ENCODE measurements around the gene ALG1L2. TPM values are rescaled to one million over a fixed set of nuclear protein-coding genes. Genes with fewer than 3 reads are reported as not detected.
A peak's percentile ranks its signal among the peaks of the same experiment; 100 is the strongest.
"Not testable (repeated sequence)": the region's sequence is repeated elsewhere in the genome, so short reads cannot be mapped to it uniquely, and the experiment has no call there.

ALG1L2 gene
- polyA plus RNA-seq, 3 donors: not detected

- H3K9ac ChIP-seq (ENCODE audit: insufficient read depth, low read length, poor library complexity, severe bottlenecking); H3K79me2 ChIP-seq (ENCODE audit: insufficient read depth, low read length); H3K4me2 ChIP-seq (replicated peaks; ENCODE audit: extremely low read depth, low read length, poor library complexity, severe bottlenecking); H3K4me3 Mint-ChIP-seq; H3K36me3 ChIP-seq (replicated peaks in 1 of 2; ENCODE audit: control insufficient read depth in 1 of 2, insufficient read depth in 2 of 2, low read length in 2 of 2); intact Hi-C loops (cut with micrococcal nuclease); H3K9me3 Mint-ChIP-seq; DNase-seq; H3K4me3 ChIP-seq (replicated peaks in 1 of 3; ENCODE audit: low read depth in 2 of 3, low read length in 3 of 3); H3K9me3 ChIP-seq (replicated peaks in 1 of 2; ENCODE audit: control insufficient read depth in 1 of 2, insufficient read depth in 1 of 2, low read length in 2 of 2); H3K4me1 ChIP-seq (ENCODE audit: control insufficient read depth in 1 of 2, insufficient read depth in 2 of 2, low read length in 2 of 2); H3K4me1 Mint-ChIP-seq; H4K20me1 ChIP-seq (ENCODE audit: insufficient read depth, low read length); H3K27me3 ChIP-seq (ENCODE audit: control insufficient read depth in 2 of 2, insufficient read depth in 2 of 2, low read length in 2 of 2); H3K36me3 Mint-ChIP-seq; H3K27ac ChIP-seq (ENCODE audit: low read depth in 1 of 2, low read length in 2 of 2); H3K27ac Mint-ChIP-seq; H2AFZ ChIP-seq (ENCODE audit: insufficient read depth, low read depth, low read length, poor library complexity, severe bottlenecking): not testable (repeated sequence)
- WGBS (ENCODE audit: insufficient coverage): 94% methylated on average over 14 of the region's 17 CpGs
- H3K27me3 Mint-ChIP-seq (ENCODE audit: low read depth in 3 of 3): peaks cover 3 to 16% (median 8%) of the 10 kb centered on the region in 3 donors
Observed at GRCh38 chr3:130122891-130123775, 41.5 kb downstream of the ALG1L2 start.

- H3K27me3 ChIP-seq (ENCODE audit: control insufficient read depth in 2 of 2, insufficient read depth in 2 of 2, low read length in 2 of 2); H3K36me3 ChIP-seq (replicated peaks in 1 of 2; ENCODE audit: control insufficient read depth in 1 of 2, insufficient read depth in 2 of 2, low read length in 2 of 2); H3K9me3 ChIP-seq (replicated peaks in 1 of 2; ENCODE audit: control insufficient read depth in 1 of 2, insufficient read depth in 1 of 2, low read length in 2 of 2); H3K4me1 Mint-ChIP-seq; H3K27ac ChIP-seq (ENCODE audit: low read depth in 1 of 2, low read length in 2 of 2); H3K36me3 Mint-ChIP-seq; DNase-seq; H3K9me3 Mint-ChIP-seq; H3K9ac ChIP-seq (ENCODE audit: insufficient read depth, low read length, poor library complexity, severe bottlenecking); H4K20me1 ChIP-seq (ENCODE audit: insufficient read depth, low read length); intact Hi-C loops (cut with micrococcal nuclease); H2AFZ ChIP-seq (ENCODE audit: insufficient read depth, low read depth, low read length, poor library complexity, severe bottlenecking); H3K4me3 Mint-ChIP-seq; H3K4me3 ChIP-seq (replicated peaks in 1 of 3; ENCODE audit: low read depth in 2 of 3, low read length in 3 of 3); H3K4me2 ChIP-seq (replicated peaks; ENCODE audit: extremely low read depth, low read length, poor library complexity, severe bottlenecking); H3K79me2 ChIP-seq (ENCODE audit: insufficient read depth, low read length); H3K4me1 ChIP-seq (ENCODE audit: control insufficient read depth in 1 of 2, insufficient read depth in 2 of 2, low read length in 2 of 2): not testable (repeated sequence)
- peaks cover 0 to 11% (median 8%) of the 10 kb centered on the region in 3 donors for H3K27me3 Mint-ChIP-seq (ENCODE audit: low read depth in 3 of 3)
- H3K27ac Mint-ChIP-seq: peak overlapping the region in 1 of 7 donors; percentile 54
- 50% methylated on average over 2 of the region's 2 CpGs for WGBS (ENCODE audit: insufficient coverage)
Observed at GRCh38 chr3:130125406-130125805, 43.8 kb downstream of the ALG1L2 start.

- H3K9me3 Mint-ChIP-seq; intact Hi-C loops (cut with micrococcal nuclease); H3K36me3 ChIP-seq (replicated peaks in 1 of 2; ENCODE audit: control insufficient read depth in 1 of 2, insufficient read depth in 2 of 2, low read length in 2 of 2); H3K9ac ChIP-seq (ENCODE audit: insufficient read depth, low read length, poor library complexity, severe bottlenecking); DNase-seq; H2AFZ ChIP-seq (ENCODE audit: insufficient read depth, low read depth, low read length, poor library complexity, severe bottlenecking); H3K27me3 ChIP-seq (ENCODE audit: control insufficient read depth in 2 of 2, insufficient read depth in 2 of 2, low read length in 2 of 2); H3K36me3 Mint-ChIP-seq; H3K4me1 Mint-ChIP-seq; H3K27ac ChIP-seq (ENCODE audit: low read depth in 1 of 2, low read length in 2 of 2); H3K27ac Mint-ChIP-seq; H3K9me3 ChIP-seq (replicated peaks in 1 of 2; ENCODE audit: control insufficient read depth in 1 of 2, insufficient read depth in 1 of 2, low read length in 2 of 2); H3K4me3 Mint-ChIP-seq; H3K4me3 ChIP-seq (replicated peaks in 1 of 3; ENCODE audit: low read depth in 2 of 3, low read length in 3 of 3); H3K4me2 ChIP-seq (replicated peaks; ENCODE audit: extremely low read depth, low read length, poor library complexity, severe bottlenecking); H4K20me1 ChIP-seq (ENCODE audit: insufficient read depth, low read length); H3K4me1 ChIP-seq (ENCODE audit: control insufficient read depth in 1 of 2, insufficient read depth in 2 of 2, low read length in 2 of 2); H3K79me2 ChIP-seq (ENCODE audit: insufficient read depth, low read length); H3K27me3 Mint-ChIP-seq (ENCODE audit: low read depth in 3 of 3): not testable (repeated sequence)
- WGBS (ENCODE audit: insufficient coverage): 88% methylated on average over 2 of the region's 7 CpGs
Observed at GRCh38 chr3:130136337-130136736, 54.7 kb downstream of the ALG1L2 start.

GRCh38 chr3:130137685-130138084 is 56.1 kb downstream of the ALG1L2 start:
- DNase-seq; H3K9ac ChIP-seq (ENCODE audit: insufficient read depth, low read length, poor library complexity, severe bottlenecking); H3K4me1 ChIP-seq (ENCODE audit: control insufficient read depth in 1 of 2, insufficient read depth in 2 of 2, low read length in 2 of 2); H2AFZ ChIP-seq (ENCODE audit: insufficient read depth, low read depth, low read length, poor library complexity, severe bottlenecking); H3K4me2 ChIP-seq (replicated peaks; ENCODE audit: extremely low read depth, low read length, poor library complexity, severe bottlenecking); H3K4me3 Mint-ChIP-seq; H3K27me3 ChIP-seq (ENCODE audit: control insufficient read depth in 2 of 2, insufficient read depth in 2 of 2, low read length in 2 of 2); H3K27me3 Mint-ChIP-seq (ENCODE audit: low read depth in 3 of 3); H3K36me3 ChIP-seq (replicated peaks in 1 of 2; ENCODE audit: control insufficient read depth in 1 of 2, insufficient read depth in 2 of 2, low read length in 2 of 2); H3K4me1 Mint-ChIP-seq; intact Hi-C loops (cut with micrococcal nuclease); H3K79me2 ChIP-seq (ENCODE audit: insufficient read depth, low read length); H3K27ac ChIP-seq (ENCODE audit: low read depth in 1 of 2, low read length in 2 of 2); H3K4me3 ChIP-seq (replicated peaks in 1 of 3; ENCODE audit: low read depth in 2 of 3, low read length in 3 of 3); H4K20me1 ChIP-seq (ENCODE audit: insufficient read depth, low read length); H3K27ac Mint-ChIP-seq; H3K9me3 Mint-ChIP-seq; H3K36me3 Mint-ChIP-seq; H3K9me3 ChIP-seq (replicated peaks in 1 of 2; ENCODE audit: control insufficient read depth in 1 of 2, insufficient read depth in 1 of 2, low read length in 2 of 2): not testable (repeated sequence)
- no CpG with 5 or more reads among the region's 2 CpGs for WGBS (ENCODE audit: insufficient coverage)
